ENCODE data around the gene FAM111B. TPM values are rescaled to one million over a fixed set of nuclear protein-coding genes. Genes with fewer than 3 reads are reported as not detected.

The FAM111B gene
- total and polyA plus RNA-seq, 2 of the 8 experiments (the other 6 are each of a cell fraction or from before 2014, with no cell fraction given), result 4.8 to 38.1 TPM

DNA sequence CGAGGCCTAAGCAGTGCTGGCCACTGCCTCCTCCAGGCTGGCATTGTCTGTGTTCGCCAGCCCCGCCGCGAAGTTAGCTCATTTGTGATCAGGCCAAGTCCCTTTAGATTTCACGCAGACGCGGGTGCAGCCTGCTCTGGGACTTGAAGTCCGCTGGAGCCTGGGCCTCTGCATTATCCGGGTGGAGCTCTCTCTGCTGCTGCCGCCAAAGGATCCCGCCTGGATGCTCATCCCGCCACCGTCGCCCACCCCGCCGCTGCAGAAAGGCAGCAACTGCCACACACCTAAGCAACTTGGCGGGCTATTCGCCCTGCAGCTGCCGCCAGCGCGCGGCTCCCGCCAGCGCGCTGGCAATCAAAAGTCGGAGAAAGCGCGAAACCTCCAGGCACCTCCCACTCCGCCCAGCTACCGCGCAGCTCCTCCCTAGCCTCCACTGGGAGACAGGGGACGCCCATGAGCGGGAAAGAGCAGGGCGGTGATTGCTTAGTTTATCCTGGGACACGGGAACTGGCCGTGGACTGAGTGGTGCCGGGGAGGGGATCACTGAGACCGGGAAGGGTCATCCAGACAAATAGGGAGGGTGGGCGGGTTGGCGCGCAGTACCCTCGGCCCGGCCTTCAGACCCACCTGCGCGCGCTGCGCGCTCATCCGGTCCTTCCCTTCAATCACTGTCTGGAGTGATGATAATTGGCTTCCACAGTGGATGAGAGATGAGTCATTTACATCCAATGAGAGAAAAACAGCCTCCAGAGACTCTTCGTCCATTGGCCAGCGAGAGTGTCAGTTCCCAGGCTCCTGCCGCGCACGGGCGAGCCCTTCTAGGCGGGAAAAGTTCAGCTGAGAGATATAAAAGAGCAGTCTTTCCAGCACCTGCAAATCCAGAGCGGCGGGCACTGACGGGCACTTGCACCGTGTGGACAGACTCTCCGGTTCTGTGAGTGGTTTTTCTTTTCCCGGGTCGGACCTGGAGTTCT is at the start of gene FAM111B (continued):
- TF ChIP-seq SIN3A (conservative IDR thresholded peaks at IDR 0.05 in 1 of 2, IDR thresholded peaks at IDR 0.05 in 1 of 2; ENCODE audit: low read depth in 1 of 2, low read length in 2 of 2) (peak in 1 of 2 experiments; percentile 29; a peak in 1 of 4 replicates), SUZ12 (IDR thresholded peaks at IDR 0.05; ENCODE audit: low read length) (no peak), POLR2AphosphoS5 (IDR thresholded peaks at IDR 0.05; ENCODE audit: low read depth, low read length) (peak; percentile 54; the same call in 1 of the 2 replicates), SIX5 (IDR thresholded peaks at IDR 0.05; ENCODE audit: low read depth, low read length) (no peak), SP1 (IDR thresholded peaks at IDR 0.05; ENCODE audit: low read depth, low read length) (peak; percentile 96), TAF1 (IDR thresholded peaks at IDR 0.05; ENCODE audit: low read depth, low read length) (peak; percentile 61), CEBPB (IDR thresholded peaks at IDR 0.05; ENCODE audit: low read depth, low read length) (no peak), TBP (IDR thresholded peaks at IDR 0.05; ENCODE audit: low read depth, low read length) (peak; percentile 71), YY1 (IDR thresholded peaks at IDR 0.05; ENCODE audit: low read depth, low read length) (no peak)
